KMS-11 (cell line): ENCODE results near the gene ARHGEF39.

Experiments used
- H2AFZ ChIP-seq: fragments of 200-600 bp; sonication (generic); 2 replicates; pipeline ENCODE4 v1.6.1; 2016; ENCODE audit warnings: antibody characterized with exemption, mixed run types, low read depth
- H3K27ac ChIP-seq: fragments of 200-600 bp; sonication (generic); 2 replicates; pipeline ENCODE4 v1.6.1; 2016; ENCODE audit warnings: mild to moderate bottlenecking, mixed run types
- H3K27me3 ChIP-seq: fragments of 200-600 bp; sonication (generic); 2 replicates; pipeline ENCODE4 v1.6.1; 2017; ENCODE audit warnings: mild to moderate bottlenecking, low read depth, mixed run types, moderate library complexity; ENCODE audit not compliant: insufficient read depth
- H3K36me3 ChIP-seq: fragments of 200-600 bp; sonication (generic); 2 replicates; pipeline ENCODE4 v1.6.1; 2017; ENCODE audit warnings: mild to moderate bottlenecking, mixed run types; ENCODE audit not compliant: insufficient read depth
- H3K4me1 ChIP-seq: fragments of 200-600 bp; sonication (generic); 2 replicates; pipeline ENCODE4 v1.6.1; 2016; ENCODE audit warnings: mild to moderate bottlenecking, low read depth, mixed run types; ENCODE audit not compliant: poor library complexity, severe bottlenecking
- H3K4me2 ChIP-seq: fragments of 200-600 bp; sonication (generic); 2 replicates; pipeline ENCODE4 v1.7.0; 2016; ENCODE audit warnings: mild to moderate bottlenecking, mixed run types
- H3K4me3 ChIP-seq: fragments of 200-600 bp; sonication (generic); IDR thresholded peaks from 2 replicates; pipeline ENCODE4 v1.6.1; 2017; ENCODE audit warnings: low read depth, low read length, mixed read lengths; ENCODE audit not compliant: insufficient read depth
- H3K79me2 ChIP-seq: fragments of 200-600 bp; sonication (generic); 2 replicates; pipeline ENCODE4 v1.6.1; 2016; ENCODE audit warnings: low read depth, mixed run types; ENCODE audit not compliant: insufficient read depth
- H3K9ac ChIP-seq: fragments of 200-600 bp; sonication (generic); 2 replicates; pipeline ENCODE4 v1.6.1; 2016; ENCODE audit warnings: mild to moderate bottlenecking, mixed run types
- H4K20me1 ChIP-seq: fragments of 200-600 bp; sonication (generic); 2 replicates; pipeline ENCODE4 v1.6.1; 2016; ENCODE audit warnings: mild to moderate bottlenecking, mixed run types; ENCODE audit not compliant: insufficient read depth
- TF ChIP-seq, protein P1 (sequence below): fragments of 200-600 bp; sonication (generic); conservative IDR thresholded peaks from 2 replicates; pipeline ENCODE4 v1.6.1; 2017; ENCODE audit warnings: low read depth, mild to moderate bottlenecking, antibody characterized with exemption, low read length, moderate library complexity, mixed read lengths

Gene ARHGEF39

DNA sequence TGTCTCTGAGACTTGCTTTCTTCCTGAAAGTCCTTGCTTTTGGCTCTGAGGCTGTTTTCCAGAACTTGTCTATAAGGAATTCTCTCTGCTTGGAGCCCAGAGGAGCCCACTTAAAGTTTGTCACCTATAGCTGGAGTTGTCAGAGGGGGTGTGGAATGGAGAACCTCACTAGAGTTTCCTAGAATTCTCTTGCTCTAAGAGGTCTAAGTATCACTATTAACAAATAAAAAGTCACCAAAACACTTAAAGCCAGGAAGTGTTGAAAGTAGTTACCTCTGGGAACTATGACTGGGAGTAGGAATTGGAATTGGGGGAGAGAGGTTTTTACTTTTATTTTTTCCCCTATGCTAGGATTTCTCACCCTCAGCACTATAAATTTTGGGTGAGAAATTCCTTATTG lies 29.3 kb downstream of the ARHGEF39 start:
- Histone ChIP-seq H3K4me3 (no peak overlapping the region), H3K9ac (no peak overlapping the region), H3K27ac (no peak overlapping the region), H2AFZ (no peak overlapping the region), H4K20me1 (no peaks in the 10 kb centered on the region), H3K4me2 (no peak overlapping the region), H3K4me1 (no peaks in the 10 kb centered on the region), H3K79me2 (no peaks in the 10 kb centered on the region), H3K36me3 (no peaks in the 10 kb centered on the region), H3K27me3 (no peaks in the 10 kb centered on the region)
- TF ChIP-seq, protein P1, sequence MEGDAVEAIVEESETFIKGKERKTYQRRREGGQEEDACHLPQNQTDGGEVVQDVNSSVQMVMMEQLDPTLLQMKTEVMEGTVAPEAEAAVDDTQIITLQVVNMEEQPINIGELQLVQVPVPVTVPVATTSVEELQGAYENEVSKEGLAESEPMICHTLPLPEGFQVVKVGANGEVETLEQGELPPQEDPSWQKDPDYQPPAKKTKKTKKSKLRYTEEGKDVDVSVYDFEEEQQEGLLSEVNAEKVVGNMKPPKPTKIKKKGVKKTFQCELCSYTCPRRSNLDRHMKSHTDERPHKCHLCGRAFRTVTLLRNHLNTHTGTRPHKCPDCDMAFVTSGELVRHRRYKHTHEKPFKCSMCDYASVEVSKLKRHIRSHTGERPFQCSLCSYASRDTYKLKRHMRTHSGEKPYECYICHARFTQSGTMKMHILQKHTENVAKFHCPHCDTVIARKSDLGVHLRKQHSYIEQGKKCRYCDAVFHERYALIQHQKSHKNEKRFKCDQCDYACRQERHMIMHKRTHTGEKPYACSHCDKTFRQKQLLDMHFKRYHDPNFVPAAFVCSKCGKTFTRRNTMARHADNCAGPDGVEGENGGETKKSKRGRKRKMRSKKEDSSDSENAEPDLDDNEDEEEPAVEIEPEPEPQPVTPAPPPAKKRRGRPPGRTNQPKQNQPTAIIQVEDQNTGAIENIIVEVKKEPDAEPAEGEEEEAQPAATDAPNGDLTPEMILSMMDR: no peak

DNA sequence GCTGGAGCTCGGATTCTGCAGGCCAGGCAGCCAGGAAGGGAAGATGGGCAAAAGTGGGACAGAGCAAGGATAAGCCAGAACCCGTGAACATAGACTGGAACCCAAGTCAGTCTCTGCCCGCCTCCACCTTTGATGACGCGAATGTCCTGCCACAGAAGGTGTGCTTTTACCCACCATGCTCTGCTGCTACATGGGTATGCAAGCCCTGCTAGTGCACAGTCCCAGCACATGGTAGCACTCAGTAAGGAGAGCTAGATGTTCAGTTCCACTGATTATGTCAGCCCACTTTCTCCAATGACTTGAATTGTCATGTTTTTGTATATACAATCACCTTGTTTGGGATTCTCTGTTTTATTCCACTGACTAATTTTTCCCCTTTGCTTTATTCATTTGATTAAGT lies 35.4 kb downstream of the ARHGEF39 start:
- Histone ChIP-seq H3K4me3 (no peak overlapping the region), H3K27ac (no peak overlapping the region), H3K4me2 (no peak overlapping the region), H3K79me2 (no peaks in the 10 kb centered on the region), H2AFZ (no peak overlapping the region), H3K4me1 (no peaks in the 10 kb centered on the region), H3K9ac (no peak overlapping the region), H3K27me3 (no peaks in the 10 kb centered on the region), H4K20me1 (no peaks in the 10 kb centered on the region), H3K36me3 (no peaks in the 10 kb centered on the region)
- TF ChIP-seq, protein P1: no peak

DNA sequence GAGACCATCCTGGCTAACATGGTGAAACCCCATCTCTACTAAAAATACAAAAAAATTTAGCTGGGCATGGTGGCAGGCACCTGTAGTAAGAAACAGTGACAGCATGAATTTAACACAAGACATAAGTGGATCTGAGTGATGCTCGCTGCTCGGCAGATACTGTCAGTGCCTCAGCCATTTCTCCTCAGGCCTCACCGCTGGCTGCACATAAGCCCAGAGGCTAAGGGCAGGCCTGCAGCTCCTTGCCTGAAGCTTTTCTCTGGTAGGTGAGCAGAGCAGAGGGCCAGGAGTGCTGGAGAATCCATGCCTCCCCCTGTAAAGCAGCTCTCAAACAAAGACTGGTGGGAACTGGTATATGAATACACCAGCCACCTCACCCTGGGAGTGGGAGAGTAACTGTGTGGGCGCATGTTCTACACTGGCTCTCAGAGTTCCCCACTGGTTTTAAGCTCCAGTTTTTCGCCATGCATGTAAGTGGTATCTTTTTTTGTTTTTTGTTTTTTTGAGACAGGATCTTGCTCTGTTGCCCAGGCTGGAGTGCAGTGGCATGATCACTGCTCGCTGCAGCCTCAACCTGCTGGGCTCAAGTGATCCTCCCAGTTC lies 36.5 kb downstream of the ARHGEF39 start:
- Histone ChIP-seq H3K4me3 (no peak overlapping the region), H4K20me1 (no peaks in the 10 kb centered on the region), H3K4me2 (no peak overlapping the region), H2AFZ (no peak overlapping the region), H3K27ac (no peak overlapping the region), H3K79me2 (no peaks in the 10 kb centered on the region), H3K36me3 (no peaks in the 10 kb centered on the region), H3K27me3 (no peaks in the 10 kb centered on the region), H3K4me1 (no peaks in the 10 kb centered on the region), H3K9ac (no peak overlapping the region)
- TF ChIP-seq, protein P1: no peak

- Histone ChIP-seq H3K4me1 (no peaks in the 10 kb centered on the region), H3K27me3 (no peaks in the 10 kb centered on the region), H3K79me2 (no peaks in the 10 kb centered on the region), H2AFZ (no peak overlapping the region), H3K36me3 (no peaks in the 10 kb centered on the region), H3K4me3 (no peak overlapping the region), H3K4me2 (no peak overlapping the region), H4K20me1 (no peaks in the 10 kb centered on the region), H3K27ac (no peak overlapping the region), H3K9ac (no peak overlapping the region)
- TF ChIP-seq, protein P1: no peak
Observed at GRCh38 chr9:35627575-35627974, 37.4 kb downstream of the ARHGEF39 start.
